ENCODE measurements around the gene ALK. TPM values are rescaled to one million over a fixed set of nuclear protein-coding genes. Genes with fewer than 3 reads are reported as not detected.

ALK gene
- total RNA-seq, 2 donors from 2014 or later, result 0.16 to 0.26 TPM

- no peak for TF ChIP-seq CTCF (IDR thresholded peaks at IDR 0.05)
- no peaks in the 10 kb centered on the region for H3K27me3 ChIP-seq
- H3K4me3 ChIP-seq, result no peak overlapping the region
- no peak for DNase-seq (ENCODE audit: low spot score)
- H3K27ac ChIP-seq, result no peak overlapping the region
- no peaks in the 10 kb centered on the region for H3K9me3 ChIP-seq
- no peaks in the 10 kb centered on the region for H3K4me1 ChIP-seq
- no peaks in the 10 kb centered on the region for H3K36me3 ChIP-seq
These were observed 30.2 kb upstream of the ALK start for GRCh38 chr2:29951576-29951975.

- H3K4me1 ChIP-seq, result no peaks in the 10 kb centered on the region
- H3K9me3 ChIP-seq, result no peaks in the 10 kb centered on the region
- no peak overlapping the region for H3K4me3 ChIP-seq
- no peak for DNase-seq (ENCODE audit: low spot score)
- no peak overlapping the region for H3K27ac ChIP-seq
- TF ChIP-seq CTCF (IDR thresholded peaks at IDR 0.05), result no peak
- no peaks in the 10 kb centered on the region for H3K27me3 ChIP-seq
- no peaks in the 10 kb centered on the region for H3K36me3 ChIP-seq
These were observed 29.1 kb upstream of the ALK start for GRCh38 chr2:29950481-29950880.

- DNase-seq (ENCODE audit: low spot score), result no peak
- Histone ChIP-seq H3K4me3 (no peak overlapping the region), H3K27me3 (no peaks in the 10 kb centered on the region), H3K36me3 (no peaks in the 10 kb centered on the region), H3K4me1 (no peaks in the 10 kb centered on the region), H3K27ac (no peak overlapping the region), H3K9me3 (no peaks in the 10 kb centered on the region)
- TF ChIP-seq CTCF (IDR thresholded peaks at IDR 0.05), result no peak
These were observed 27.7 kb upstream of the ALK start for GRCh38 chr2:29949042-29949441.

- Histone ChIP-seq H3K27ac (no peak overlapping the region), H3K27me3 (no peaks in the 10 kb centered on the region)
- no peak for TF ChIP-seq CTCF (IDR thresholded peaks at IDR 0.05)
These were observed 25.1 kb upstream of the ALK start for GRCh38 chr2:29946505-29946904.

GRCh38 chr2:29942711-29943110, 21.3 kb upstream of the ALK start:
- DNase-seq (ENCODE audit: low spot score), result no peak
- no peaks in the 10 kb centered on the region for H3K27me3 ChIP-seq
- no peaks in the 10 kb centered on the region for H3K4me1 ChIP-seq
- H3K4me3 ChIP-seq, result no peak overlapping the region
- H3K36me3 ChIP-seq, result no peaks in the 10 kb centered on the region
- TF ChIP-seq CTCF (IDR thresholded peaks at IDR 0.05), result no peak
- H3K9me3 ChIP-seq, result no peaks in the 10 kb centered on the region
- no peak overlapping the region for H3K27ac ChIP-seq

More at GRCh38 chr2:29946505-29946904, 25.1 kb upstream of the ALK start:
- H3K9me3 ChIP-seq, result no peaks in the 10 kb centered on the region
- H3K4me3 ChIP-seq, result no peak overlapping the region
- H3K4me1 ChIP-seq, result no peaks in the 10 kb centered on the region
- no peaks in the 10 kb centered on the region for H3K36me3 ChIP-seq
- DNase-seq (ENCODE audit: low spot score), result no peak

GRCh38 chr2:29940706-29941105, 19.3 kb upstream of the ALK start:
- H3K27ac ChIP-seq, result no peak overlapping the region
- H3K36me3 ChIP-seq, result no peaks in the 10 kb centered on the region
- no peak for TF ChIP-seq CTCF (IDR thresholded peaks at IDR 0.05)
- no peaks in the 10 kb centered on the region for H3K27me3 ChIP-seq
- H3K9me3 ChIP-seq, result no peaks in the 10 kb centered on the region
- DNase-seq (ENCODE audit: low spot score), result no peak
- H3K4me3 ChIP-seq, result no peak overlapping the region
- no peaks in the 10 kb centered on the region for H3K4me1 ChIP-seq

All from right atrium auricular region (tissue), 2 donors.